ENCODE results near the gene ZNF519. TPM values are rescaled to one million over a fixed set of nuclear protein-coding genes. Genes with fewer than 3 reads are reported as not detected.
"Not testable (repeated sequence)": the region's sequence is repeated elsewhere in the genome, so short reads cannot be mapped to it uniquely, and the experiment has no call there.

Gene ZNF519
- 10 to 100 TPM in 1 of 4 donors, 1 to 10 TPM in 3; 3.0 to 11.2 (median 5.2) TPM for total RNA-seq

DNA sequence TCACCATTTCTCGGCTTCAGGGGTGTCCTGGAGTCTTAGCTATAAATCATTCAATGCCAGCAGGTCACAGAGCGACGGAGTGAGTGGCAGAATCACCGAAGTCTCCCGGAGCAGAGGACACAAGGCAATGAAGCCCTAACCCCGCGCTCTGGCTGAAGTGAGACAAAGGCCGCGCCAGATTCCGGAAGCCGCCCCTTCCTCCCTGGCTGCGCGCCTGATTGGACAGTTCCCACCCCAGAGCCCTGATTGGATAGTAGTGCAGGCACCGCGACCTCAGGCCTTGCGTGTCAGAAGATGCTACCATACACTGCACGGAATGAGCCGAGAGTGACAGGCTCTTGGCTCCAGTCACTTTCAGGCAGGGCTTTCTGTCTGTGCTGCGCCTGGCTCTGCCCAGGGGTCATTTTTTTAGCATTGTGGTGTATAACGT lies at the start of gene ZNF519:
TSS of gene ZNF519 (minus strand) at position 165 of the 430 bp plus-strand sequence. CDS start at position 7, 158 bp downstream.
- H3K27me3 ChIP-seq; intact Hi-C loops (cut with DNase I); H3K36me3 ChIP-seq; H3K9me3 ChIP-seq: not testable (repeated sequence)
- TF ChIP-seq POLR2AphosphoS5 (IDR thresholded peaks at IDR 0.05) = peak; percentile 47 to 67
- peak; percentile 98 for DNase-seq (ENCODE audit: extremely low spot score)
- H3K4me1 ChIP-seq = peaks cover 3 to 20% (median 9%) of the 10 kb centered on the region in 4 donors
- 0% methylated on average over 6 of the region's 20 CpGs for WGBS
- H3K4me3 ChIP-seq = peak within 1 kb of the TSS; percentile 65 to 79 (median 68)
- peak within 1 kb of the TSS; percentile 70 to 84 (median 72) for H3K27ac ChIP-seq (replicated peaks in 1 of 4)

DNA sequence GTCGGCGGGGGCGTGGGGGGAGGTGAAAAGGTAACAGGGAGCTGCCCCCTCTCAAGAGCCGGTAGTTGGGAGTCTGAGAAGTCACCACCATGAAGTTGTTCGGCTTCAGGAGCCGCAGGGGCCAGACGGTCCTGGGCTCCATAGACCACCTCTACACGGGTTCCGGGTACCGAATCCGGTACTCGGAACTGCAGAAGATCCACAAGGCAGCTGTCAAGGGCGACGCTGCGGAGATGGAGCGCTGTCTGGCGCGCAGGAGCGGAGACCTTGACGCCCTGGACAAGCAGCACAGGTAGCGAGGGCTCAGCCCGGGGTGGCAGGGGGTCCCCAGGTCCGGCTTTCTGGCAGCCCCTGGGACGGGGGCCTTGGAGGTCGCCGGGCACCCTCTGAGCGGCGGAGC lies 47.1 kb upstream of the ZNF519 start:
- intact Hi-C loops (cut with DNase I) = no loop called here
- no peak for DNase-seq (ENCODE audit: extremely low spot score)
- H3K27me3 ChIP-seq = peaks cover 0 to 3% (median 0%) of the 10 kb centered on the region in 4 donors
- H3K4me3 ChIP-seq = peak overlapping the region; percentile 51 to 55 (median 52)
- no peak for TF ChIP-seq POLR2AphosphoS5 (IDR thresholded peaks at IDR 0.05)
- H3K9me3 ChIP-seq = no peaks in the 10 kb centered on the region
- H3K4me1 ChIP-seq = peaks cover 0 to 11% (median 10%) of the 10 kb centered on the region in 4 donors
- 20% methylated on average over 28 of the region's 28 CpGs for WGBS
- no peaks in the 10 kb centered on the region for H3K36me3 ChIP-seq
- H3K27ac ChIP-seq (replicated peaks in 1 of 4) = no peak overlapping the region

DNA sequence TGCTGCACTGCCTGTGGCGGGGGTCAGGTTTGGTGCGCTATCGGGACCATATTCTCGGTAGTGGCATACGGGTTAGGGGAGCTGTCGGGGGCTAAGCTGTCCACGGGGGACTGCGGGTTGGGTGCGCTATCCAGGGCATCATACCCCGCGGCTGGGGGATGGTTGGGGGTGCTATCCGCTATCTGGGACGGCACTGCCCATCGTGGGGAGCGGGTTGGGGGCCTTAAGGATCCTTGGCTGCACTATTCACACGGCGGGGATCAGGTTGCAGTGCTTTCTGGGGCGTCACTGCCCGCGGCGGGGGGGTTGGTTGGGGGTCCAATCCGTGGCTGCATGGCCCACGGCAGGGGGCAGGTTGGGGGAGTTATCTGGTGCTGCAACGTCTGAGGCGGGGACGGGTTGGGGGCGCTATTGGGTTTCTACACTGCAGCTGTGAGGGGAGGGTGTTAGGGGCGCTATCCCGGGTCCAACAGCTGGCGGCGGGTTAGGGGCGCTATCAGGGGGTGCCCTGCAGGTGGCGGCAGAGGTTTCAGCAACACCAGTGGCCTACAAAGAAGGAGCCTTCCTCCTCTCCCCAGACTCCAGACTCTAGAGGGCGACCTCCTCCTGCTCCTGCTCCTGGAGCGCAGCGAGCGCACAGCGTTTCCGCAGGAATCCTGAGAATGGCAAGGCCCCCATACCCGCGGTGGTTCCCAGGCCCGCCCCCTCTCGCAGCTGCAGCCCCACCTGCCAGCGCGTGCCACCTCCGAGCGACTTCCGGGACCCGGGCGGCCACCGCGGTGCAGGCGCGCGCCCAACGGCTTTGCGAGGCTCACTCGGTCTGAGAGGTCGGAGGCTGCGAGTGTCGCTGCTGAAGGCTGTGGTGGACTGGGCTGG lies 46.3 kb upstream of the ZNF519 start:
- H3K36me3 ChIP-seq; H3K9me3 ChIP-seq; H3K27me3 ChIP-seq; intact Hi-C loops (cut with DNase I); H3K27ac ChIP-seq (replicated peaks in 1 of 4); DNase-seq (ENCODE audit: extremely low spot score): not testable (repeated sequence)
- H3K4me3 ChIP-seq = peak overlapping the region; percentile 51 to 55 (median 52)
- TF ChIP-seq, protein P1, sequence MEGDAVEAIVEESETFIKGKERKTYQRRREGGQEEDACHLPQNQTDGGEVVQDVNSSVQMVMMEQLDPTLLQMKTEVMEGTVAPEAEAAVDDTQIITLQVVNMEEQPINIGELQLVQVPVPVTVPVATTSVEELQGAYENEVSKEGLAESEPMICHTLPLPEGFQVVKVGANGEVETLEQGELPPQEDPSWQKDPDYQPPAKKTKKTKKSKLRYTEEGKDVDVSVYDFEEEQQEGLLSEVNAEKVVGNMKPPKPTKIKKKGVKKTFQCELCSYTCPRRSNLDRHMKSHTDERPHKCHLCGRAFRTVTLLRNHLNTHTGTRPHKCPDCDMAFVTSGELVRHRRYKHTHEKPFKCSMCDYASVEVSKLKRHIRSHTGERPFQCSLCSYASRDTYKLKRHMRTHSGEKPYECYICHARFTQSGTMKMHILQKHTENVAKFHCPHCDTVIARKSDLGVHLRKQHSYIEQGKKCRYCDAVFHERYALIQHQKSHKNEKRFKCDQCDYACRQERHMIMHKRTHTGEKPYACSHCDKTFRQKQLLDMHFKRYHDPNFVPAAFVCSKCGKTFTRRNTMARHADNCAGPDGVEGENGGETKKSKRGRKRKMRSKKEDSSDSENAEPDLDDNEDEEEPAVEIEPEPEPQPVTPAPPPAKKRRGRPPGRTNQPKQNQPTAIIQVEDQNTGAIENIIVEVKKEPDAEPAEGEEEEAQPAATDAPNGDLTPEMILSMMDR (IDR thresholded peaks at IDR 0.05) = peak; percentile 25 to 45 (median 45)
- WGBS = 70% methylated on average over 21 of the region's 61 CpGs
- H3K4me1 ChIP-seq = peaks cover 0 to 11% (median 10%) of the 10 kb centered on the region in 4 donors

DNA sequence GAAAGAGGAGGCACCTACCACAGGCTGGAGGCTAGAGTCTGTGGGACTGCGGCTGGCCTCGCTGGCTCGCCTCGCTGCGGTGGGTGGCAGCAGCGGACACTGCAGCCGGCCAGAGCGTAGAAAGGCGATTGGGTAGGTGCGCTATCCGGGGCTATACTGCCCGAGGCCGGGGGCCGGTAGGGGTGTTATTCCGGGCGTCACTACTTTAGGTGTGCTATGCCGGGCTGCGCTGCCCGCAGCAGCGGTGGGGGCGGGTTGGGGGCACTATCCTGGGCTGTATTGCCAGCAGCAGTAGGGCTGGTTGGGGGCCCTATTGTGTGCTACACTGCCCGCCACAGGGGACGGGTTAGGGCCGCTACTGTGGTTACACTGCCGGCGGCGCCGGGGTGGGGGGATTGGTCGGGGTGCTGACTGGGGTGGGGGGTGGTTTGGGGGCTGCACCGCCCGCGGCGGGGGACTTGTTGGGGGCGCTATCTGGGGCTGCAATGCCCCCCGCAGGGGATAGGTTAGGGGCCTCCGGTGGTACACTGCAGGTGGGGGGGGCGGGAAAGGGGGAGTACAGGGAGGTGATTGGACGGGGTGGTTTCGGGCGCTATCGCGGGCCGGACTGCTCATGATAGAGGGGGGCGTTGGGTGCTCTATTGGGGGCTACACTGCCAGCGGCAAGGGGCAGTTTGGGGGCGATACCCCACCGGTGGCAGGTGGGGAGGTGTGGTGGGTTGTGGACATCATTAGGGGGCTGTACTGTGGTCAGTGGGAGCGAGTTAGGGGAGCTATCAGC lies 45.5 kb upstream of the ZNF519 start:
- H3K36me3 ChIP-seq; H3K9me3 ChIP-seq; H3K4me3 ChIP-seq; H3K27ac ChIP-seq (replicated peaks in 1 of 4); DNase-seq (ENCODE audit: extremely low spot score); intact Hi-C loops (cut with DNase I); H3K27me3 ChIP-seq: not testable (repeated sequence)
- peaks cover 0 to 11% (median 10%) of the 10 kb centered on the region in 4 donors for H3K4me1 ChIP-seq
- 91% methylated on average over 34 of the region's 48 CpGs for WGBS

DNA sequence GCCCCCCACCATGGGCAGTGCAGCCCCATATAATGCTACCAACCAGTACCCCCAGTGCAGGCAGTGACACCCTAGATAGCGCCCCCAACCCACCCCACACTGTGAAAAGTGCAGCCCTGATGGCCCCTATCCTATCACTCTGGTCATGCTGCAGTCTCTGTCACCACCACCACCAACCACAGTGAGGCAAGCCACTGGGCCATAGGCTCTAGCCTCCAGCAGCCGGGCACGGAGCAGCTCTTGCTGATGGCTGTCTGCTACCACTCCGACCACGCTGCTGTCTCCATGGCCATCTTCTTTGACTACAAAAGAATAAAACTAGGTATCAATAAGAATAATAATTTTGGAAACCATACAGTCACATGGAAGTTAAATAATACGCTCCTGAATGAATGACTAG lies 43.2 kb upstream of the ZNF519 start:
- H3K9me3 ChIP-seq; H3K27me3 ChIP-seq; intact Hi-C loops (cut with DNase I): not testable (repeated sequence)

DNA sequence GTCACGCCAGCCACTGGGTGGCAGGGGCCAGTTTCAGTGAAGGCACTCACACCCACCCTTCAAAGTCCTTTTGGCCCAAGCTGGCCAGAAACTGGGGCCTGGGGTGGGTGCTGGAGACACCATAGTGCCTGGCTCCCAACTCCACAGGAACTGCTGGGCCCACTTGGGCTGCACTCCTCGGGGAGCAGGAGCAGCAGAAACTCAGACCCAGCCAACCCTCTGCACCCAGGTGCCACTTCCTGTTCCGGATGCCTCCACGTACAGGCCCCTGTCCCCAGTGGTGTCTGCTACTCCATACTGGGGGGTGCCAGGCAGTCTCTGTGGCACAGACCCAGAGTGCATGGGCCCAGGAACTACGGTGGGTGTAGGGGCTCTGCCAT lies 42.5 kb upstream of the ZNF519 start:
- intact Hi-C loops (cut with DNase I) = no loop called here
- DNase-seq (ENCODE audit: extremely low spot score) = no peak

More for the DNA sequence above, 43.2 kb upstream of the ZNF519 start:
- H3K27ac ChIP-seq (replicated peaks in 1 of 4); H3K4me3 ChIP-seq; DNase-seq (ENCODE audit: extremely low spot score); H3K36me3 ChIP-seq: not testable (repeated sequence)
- 96% methylated on average over 5 of the region's 6 CpGs for WGBS
- peaks cover 0 to 11% (median 10%) of the 10 kb centered on the region in 4 donors for H3K4me1 ChIP-seq

DNA sequence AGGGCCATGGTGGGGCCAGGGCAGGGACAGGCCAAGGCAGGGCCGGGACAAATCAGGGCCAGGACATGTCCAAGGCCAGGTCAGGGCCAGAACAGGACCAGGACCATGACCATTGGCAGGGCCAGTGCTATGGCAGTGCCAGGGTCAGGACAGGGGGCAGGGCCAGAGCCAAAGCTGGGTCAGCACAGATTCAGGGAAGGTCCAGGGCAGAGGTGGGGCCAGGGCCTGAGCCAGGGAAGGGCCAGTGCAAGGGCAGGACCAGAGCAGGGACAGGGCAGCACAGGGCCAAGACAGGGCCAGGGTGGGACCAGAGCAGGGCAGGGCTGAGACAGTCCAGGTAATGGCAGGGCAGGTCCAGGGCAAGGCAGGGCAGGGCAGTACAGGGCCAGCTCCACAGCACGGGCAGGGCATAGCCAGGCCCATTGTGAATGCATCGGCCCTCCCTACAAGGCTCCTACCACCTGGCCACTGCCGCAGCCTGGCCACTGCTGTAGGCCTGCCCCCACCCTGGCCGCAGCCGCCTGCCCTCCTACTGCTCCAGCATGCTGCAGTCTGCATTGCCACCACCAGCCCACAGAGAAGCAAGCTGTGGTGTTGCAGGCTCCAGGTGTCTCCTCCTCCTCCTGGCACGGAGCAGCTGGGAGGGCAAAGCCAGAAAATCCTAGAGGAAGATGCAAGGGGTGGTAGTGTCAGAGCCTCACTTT lies 41.9 kb upstream of the ZNF519 start:
- H3K27ac ChIP-seq (replicated peaks in 1 of 4); H3K27me3 ChIP-seq; H3K36me3 ChIP-seq; H3K4me1 ChIP-seq; DNase-seq (ENCODE audit: extremely low spot score); intact Hi-C loops (cut with DNase I); H3K4me3 ChIP-seq; H3K9me3 ChIP-seq: not testable (repeated sequence)
- 98% methylated on average over 6 of the region's 7 CpGs for WGBS

More for the DNA sequence above, 42.5 kb upstream of the ZNF519 start:
- H3K27me3 ChIP-seq = peaks cover 0 to 3% (median 0%) of the 10 kb centered on the region in 4 donors
- H3K9me3 ChIP-seq = no peaks in the 10 kb centered on the region
- no peak overlapping the region for H3K4me3 ChIP-seq
- H3K27ac ChIP-seq (replicated peaks in 1 of 4) = no peak overlapping the region
- WGBS = 83% methylated on average over 3 of the region's 5 CpGs
- no peaks in the 10 kb centered on the region for H3K36me3 ChIP-seq
- TF ChIP-seq, protein P1 (IDR thresholded peaks at IDR 0.05) = no peak
- TF ChIP-seq EP300 (IDR thresholded peaks at IDR 0.05) (no peak), POLR2A (IDR thresholded peaks at IDR 0.05; ENCODE audit: low read depth) (no peak), POLR2AphosphoS5 (IDR thresholded peaks at IDR 0.05) (no peak)
- H3K4me1 ChIP-seq = peaks cover 0 to 11% (median 10%) of the 10 kb centered on the region in 4 donors

DNA sequence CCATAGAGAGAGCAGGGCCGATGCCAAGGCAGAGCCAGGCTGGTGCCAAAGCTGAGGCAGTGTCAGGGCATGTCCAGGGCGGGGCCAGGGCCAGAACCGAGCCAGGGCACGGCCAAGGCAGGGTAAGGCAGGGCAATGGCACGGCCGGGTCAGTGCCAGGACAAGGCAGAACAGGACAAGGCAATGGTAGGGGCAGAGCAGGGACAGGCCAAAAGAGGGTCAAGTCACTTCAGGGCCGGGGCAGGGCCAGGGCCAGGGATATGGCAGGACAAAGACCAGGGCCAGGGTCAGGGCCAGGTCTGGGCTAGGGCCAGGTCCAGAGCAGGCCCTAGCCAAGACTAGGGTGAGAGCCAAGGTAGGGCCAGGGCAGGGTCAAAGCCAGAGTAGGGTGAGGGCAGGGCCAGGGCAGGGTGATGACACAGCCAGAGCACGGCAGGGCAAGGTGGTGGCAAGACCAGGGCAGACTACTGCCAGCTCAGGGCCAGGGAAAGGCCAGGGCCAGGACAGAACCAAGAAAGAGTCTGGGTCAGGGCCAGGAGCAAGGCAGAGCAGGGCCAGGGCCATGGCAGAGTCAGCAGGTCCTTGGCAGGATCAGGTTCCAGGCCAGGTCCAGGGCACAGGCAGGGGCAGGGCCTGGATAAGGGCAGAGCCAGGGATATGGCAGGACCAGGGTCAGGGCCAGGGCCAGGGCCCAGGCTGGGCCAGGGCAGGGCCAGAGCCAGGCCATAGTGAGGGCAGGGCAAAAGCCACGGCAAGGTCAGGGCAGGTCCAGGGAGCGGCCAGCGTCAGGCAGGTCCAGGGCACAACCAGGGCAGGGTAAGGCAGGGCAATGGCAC lies 41.1 kb upstream of the ZNF519 start:
- not testable (repeated sequence) for H3K9me3 ChIP-seq
- 84% methylated on average over 9 of the region's 11 CpGs for WGBS

More for the DNA sequence above, 41.1 kb upstream of the ZNF519 start:
- H3K4me1 ChIP-seq; DNase-seq (ENCODE audit: extremely low spot score); H3K27ac ChIP-seq (replicated peaks in 1 of 4); intact Hi-C loops (cut with DNase I); H3K27me3 ChIP-seq; H3K4me3 ChIP-seq; H3K36me3 ChIP-seq: not testable (repeated sequence)

Data from esophagus muscularis mucosa (tissue), 4 donors.